Gastrocnemius medialis (tissue), 4 donors: ENCODE measurements around the gene BCCIP.

ENCODE experiments used
- POLR2A ChIP-seq, 2 donors: fragments of 450-650 bp; IDR thresholded peaks; one replicate each; pipeline ENCODE4 v1.6.1; 2017; ENCODE audit warnings: antibody characterized with exemption in 2 of 2, mild to moderate bottlenecking in 2 of 2, moderate library complexity in 2 of 2
- TF ChIP-seq, protein P1 (sequence below), 5 experiments: fragments of 450-650 bp in 3 of 5; fragments of 200-600 bp in 2 of 5; sonication (generic) in 2 of 5; IDR thresholded peaks in 4 of 5; conservative IDR thresholded peaks in 1 of 5; 1 replicate in 4 of 5; 2 replicates in 1 of 5; pipeline ENCODE4 v1.5.1; 2016 to 2019; ENCODE audit warnings: antibody characterized with exemption in 5 of 5, mild to moderate bottlenecking in 3 of 5, moderate library complexity in 3 of 5

GRCh38 chr10:125817337-125817946 lies 5.9 kb upstream of the BCCIP start:
- TF ChIP-seq, protein P1, sequence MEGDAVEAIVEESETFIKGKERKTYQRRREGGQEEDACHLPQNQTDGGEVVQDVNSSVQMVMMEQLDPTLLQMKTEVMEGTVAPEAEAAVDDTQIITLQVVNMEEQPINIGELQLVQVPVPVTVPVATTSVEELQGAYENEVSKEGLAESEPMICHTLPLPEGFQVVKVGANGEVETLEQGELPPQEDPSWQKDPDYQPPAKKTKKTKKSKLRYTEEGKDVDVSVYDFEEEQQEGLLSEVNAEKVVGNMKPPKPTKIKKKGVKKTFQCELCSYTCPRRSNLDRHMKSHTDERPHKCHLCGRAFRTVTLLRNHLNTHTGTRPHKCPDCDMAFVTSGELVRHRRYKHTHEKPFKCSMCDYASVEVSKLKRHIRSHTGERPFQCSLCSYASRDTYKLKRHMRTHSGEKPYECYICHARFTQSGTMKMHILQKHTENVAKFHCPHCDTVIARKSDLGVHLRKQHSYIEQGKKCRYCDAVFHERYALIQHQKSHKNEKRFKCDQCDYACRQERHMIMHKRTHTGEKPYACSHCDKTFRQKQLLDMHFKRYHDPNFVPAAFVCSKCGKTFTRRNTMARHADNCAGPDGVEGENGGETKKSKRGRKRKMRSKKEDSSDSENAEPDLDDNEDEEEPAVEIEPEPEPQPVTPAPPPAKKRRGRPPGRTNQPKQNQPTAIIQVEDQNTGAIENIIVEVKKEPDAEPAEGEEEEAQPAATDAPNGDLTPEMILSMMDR (IDR thresholded peaks at IDR 0.05 in 4 of 5, conservative IDR thresholded peaks at IDR 0.05 in 1 of 5): no peak
- no peak for TF ChIP-seq POLR2A (IDR thresholded peaks at IDR 0.05)
